Hepatocyte (in vitro differentiated cells): Measurements from ENCODE around the gene RBM33. TPM values are rescaled to one million over a fixed set of nuclear protein-coding genes. Genes with fewer than 3 reads are reported as not detected.

Experiments used
- DNase-seq: peaks from one replicate; pipeline ENCODE4 v3.0.0-alpha.2; 2016; ENCODE audit warnings: low spot score
- H2AFZ ChIP-seq: fragments of 200-600 bp; sonication (generic); 2 replicates; pipeline ENCODE4 v1.6.0; 2016; ENCODE audit warnings: antibody characterized with exemption, mild to moderate bottlenecking
- H3K27ac ChIP-seq: fragments of 200-600 bp; sonication (generic); 2 replicates; pipeline ENCODE4 v1.5.1; 2016; ENCODE audit warnings: mild to moderate bottlenecking
- H3K27me3 ChIP-seq: fragments of 200-600 bp; sonication (generic); 2 replicates; pipeline ENCODE4 v1.6.1; 2016
- H3K36me3 ChIP-seq: fragments of 200-600 bp; sonication (generic); replicated peaks from 2 replicates; pipeline ENCODE4 v1.5.1; 2016; ENCODE audit warnings: low read depth; ENCODE audit not compliant: insufficient read depth
- H3K4me1 ChIP-seq: fragments of 200-600 bp; sonication (generic); 2 replicates; pipeline ENCODE4 v1.5.1; 2016; ENCODE audit warnings: mild to moderate bottlenecking, moderate library complexity; ENCODE audit not compliant: insufficient read depth
- H3K4me2 ChIP-seq: fragments of 200-600 bp; sonication (generic); 2 replicates; pipeline ENCODE4 v1.6.0; 2016
- H3K4me3 ChIP-seq: fragments of 200-600 bp; sonication (generic); 2 replicates; pipeline ENCODE4 v1.5.1; 2016; ENCODE audit warnings: mild to moderate bottlenecking
- H3K79me2 ChIP-seq: fragments of 200-600 bp; sonication (generic); 2 replicates; pipeline ENCODE4 v1.6.0; 2017; ENCODE audit warnings: mild to moderate bottlenecking
- H3K9me2 ChIP-seq: fragments of 200-600 bp; sonication (generic); replicated peaks from 2 replicates; pipeline ENCODE4 v1.6.0; 2017; ENCODE audit warnings: mild to moderate bottlenecking; ENCODE audit not compliant: insufficient read depth
- H3K9me3 ChIP-seq: fragments of 200-600 bp; sonication (generic); 2 replicates; pipeline ENCODE4 v1.5.1; 2016; ENCODE audit warnings: low read depth, mild to moderate bottlenecking
- H4K20me1 ChIP-seq: fragments of 200-600 bp; sonication (generic); 2 replicates; pipeline ENCODE4 v1.6.0; 2016; ENCODE audit warnings: mild to moderate bottlenecking; ENCODE audit not compliant: insufficient read depth, poor library complexity, severe bottlenecking
- CTCF ChIP-seq: fragments of 200-600 bp; sonication (generic); IDR thresholded peaks from 2 replicates; pipeline ENCODE4 v1.5.1; 2016; ENCODE audit warnings: antibody characterized with exemption, mild to moderate bottlenecking; ENCODE audit not compliant: poor library complexity
- EZH2 ChIP-seq: fragments of 200-600 bp; sonication (generic); IDR thresholded peaks from 2 replicates; pipeline ENCODE4 v1.6.1; 2016; ENCODE audit warnings: antibody characterized with exemption, mild to moderate bottlenecking, borderline replicate concordance
- EZH2phosphoT487 ChIP-seq: fragments of 200-600 bp; sonication (generic); IDR thresholded peaks from one replicate; pipeline ENCODE4 v1.6.1; 2018; ENCODE audit warnings: antibody characterized with exemption, mild to moderate bottlenecking, low read depth, moderate library complexity; ENCODE audit not compliant: unreplicated experiment, severe bottlenecking
- WGBS: methylation state at CpG from one replicate; pipeline ENCODE4 v1.1.6; 2016; ENCODE audit warnings: low lambda C conversion rate; ENCODE audit errors: missing lambda C conversion rate; 5-methylcytosine and 5-hydroxymethylcytosine counted together
- polyA plus RNA-seq: library from polyadenylated mRNA; unstranded; fragments of >200 nt; fragmentation: Nextera tagmentation; extraction: Ambion mirVana; gene quantifications from 2 replicates; pipeline ENCODE4 v1.2.1, GENCODE V29; 2016
- total RNA-seq: library from RNA; depleted of rRNA; stranded (reverse); fragments of >200 nt; gene quantifications from 2 replicates; pipeline ENCODE4 v1.2.3, GENCODE V29; 2014

RBM33 gene, protein sequence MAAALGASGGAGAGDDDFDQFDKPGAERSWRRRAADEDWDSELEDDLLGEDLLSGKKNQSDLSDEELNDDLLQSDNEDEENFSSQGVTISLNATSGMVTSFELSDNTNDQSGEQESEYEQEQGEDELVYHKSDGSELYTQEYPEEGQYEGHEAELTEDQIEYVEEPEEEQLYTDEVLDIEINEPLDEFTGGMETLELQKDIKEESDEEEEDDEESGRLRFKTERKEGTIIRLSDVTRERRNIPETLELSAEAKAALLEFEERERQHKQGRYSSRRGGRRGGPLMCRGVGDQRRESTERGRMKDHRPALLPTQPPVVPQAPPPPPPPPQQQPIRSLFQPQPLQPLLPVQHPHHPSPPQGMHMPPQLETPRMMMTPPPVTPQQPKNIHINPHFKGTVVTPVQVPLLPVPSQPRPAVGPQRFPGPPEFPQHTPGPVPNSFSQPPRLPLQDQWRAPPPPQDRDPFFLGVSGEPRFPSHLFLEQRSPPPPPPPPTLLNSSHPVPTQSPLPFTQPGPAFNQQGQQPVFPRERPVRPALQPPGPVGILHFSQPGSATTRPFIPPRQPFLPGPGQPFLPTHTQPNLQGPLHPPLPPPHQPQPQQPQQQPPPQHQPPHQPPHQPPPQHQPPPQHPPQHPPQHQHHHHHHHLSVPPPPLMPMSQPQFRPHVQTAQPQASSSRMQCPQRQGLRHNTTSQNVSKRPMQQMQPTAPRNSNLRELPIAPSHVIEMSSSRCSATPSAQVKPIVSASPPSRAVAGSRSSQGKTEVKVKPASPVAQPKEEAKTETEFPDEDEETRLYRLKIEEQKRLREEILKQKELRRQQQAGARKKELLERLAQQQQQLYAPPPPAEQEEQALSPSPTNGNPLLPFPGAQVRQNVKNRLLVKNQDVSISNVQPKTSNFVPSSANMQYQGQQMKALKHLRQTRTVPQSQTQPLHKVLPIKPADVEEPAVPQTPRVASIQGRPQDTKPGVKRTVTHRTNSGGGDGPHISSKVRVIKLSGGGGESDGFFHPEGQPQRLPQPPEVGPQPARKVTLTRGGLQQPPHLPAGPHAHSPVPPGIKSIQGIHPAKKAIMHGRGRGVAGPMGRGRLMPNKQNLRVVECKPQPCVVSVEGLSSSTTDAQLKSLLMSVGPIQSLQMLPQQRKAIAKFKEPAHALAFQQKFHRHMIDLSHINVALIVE
- total RNA-seq (18.3 and 24.8 TPM in 2 replicates), polyA plus RNA-seq (40.8 and 42.7 TPM in 2 replicates)

GRCh38 chr7:155644178-155644970, at the start of gene RBM33:
TSS of gene RBM33 (plus strand) at chr7:155644661. CDS start at chr7:155644877, 216 bp downstream.
- TF ChIP-seq EZH2: no peak
- no peak for TF ChIP-seq CTCF
- no peak for TF ChIP-seq EZH2phosphoT487
- peak within 1 kb of the TSS; percentile 99 for H3K27ac ChIP-seq
- DNase-seq: peak; percentile 90
- H3K4me1 ChIP-seq: peaks cover 11% of the 10 kb centered on the region
- no peaks in the 10 kb centered on the region for H3K27me3 ChIP-seq
- peak within 1 kb of the TSS; percentile 95 for H2AFZ ChIP-seq
- H3K9me3 ChIP-seq: peaks cover 7% of the 10 kb centered on the region
- peak within 1 kb of the TSS; percentile 89 for H3K4me3 ChIP-seq
- H3K36me3 ChIP-seq: no peaks in the 10 kb centered on the region
- H3K9me2 ChIP-seq: no peaks in the 10 kb centered on the region
- H3K79me2 ChIP-seq: peaks cover 63% of the 10 kb centered on the region
- under 1% methylated on average over 79 of the region's 85 CpGs for WGBS
- peak within 1 kb of the TSS; percentile 78 for H3K4me2 ChIP-seq
- H4K20me1 ChIP-seq: peaks cover 24% of the 10 kb centered on the region

DNA sequence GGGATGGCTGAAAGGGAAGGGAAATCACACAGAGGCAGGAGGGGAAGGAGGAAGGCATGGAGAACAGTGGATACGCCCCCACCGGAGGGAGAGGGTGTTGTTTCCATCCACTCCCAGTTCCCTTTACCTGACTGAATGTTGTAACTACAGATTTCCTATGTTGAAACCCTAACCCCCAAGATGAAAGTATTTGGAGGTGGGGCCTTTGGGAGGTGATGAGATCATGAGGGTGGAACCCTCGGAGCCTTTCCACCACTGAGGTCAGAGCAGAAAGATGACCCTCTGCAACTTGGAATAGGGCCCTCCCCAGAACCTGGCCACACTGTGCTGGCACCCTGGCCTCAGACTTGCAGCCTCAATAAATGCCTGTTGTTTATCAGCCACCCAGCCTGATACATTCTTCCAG, 49.5 kb upstream of the RBM33 start:
- Histone ChIP-seq H3K4me3 (no peak overlapping the region), H3K9me2 (no peaks in the 10 kb centered on the region), H4K20me1 (no peaks in the 10 kb centered on the region), H3K36me3 (no peaks in the 10 kb centered on the region), H3K27me3 (no peaks in the 10 kb centered on the region), H3K79me2 (no peaks in the 10 kb centered on the region), H3K4me2 (no peak overlapping the region), H3K27ac (no peak overlapping the region), H3K9me3 (no peaks in the 10 kb centered on the region), H3K4me1 (peaks cover 7% of the 10 kb centered on the region), H2AFZ (no peak overlapping the region)
- 50% methylated on average over 3 of the region's 3 CpGs for WGBS
- no peak for TF ChIP-seq EZH2phosphoT487
- TF ChIP-seq EZH2: no peak
- no peak for TF ChIP-seq CTCF
- peak; percentile 47 for DNase-seq

DNA sequence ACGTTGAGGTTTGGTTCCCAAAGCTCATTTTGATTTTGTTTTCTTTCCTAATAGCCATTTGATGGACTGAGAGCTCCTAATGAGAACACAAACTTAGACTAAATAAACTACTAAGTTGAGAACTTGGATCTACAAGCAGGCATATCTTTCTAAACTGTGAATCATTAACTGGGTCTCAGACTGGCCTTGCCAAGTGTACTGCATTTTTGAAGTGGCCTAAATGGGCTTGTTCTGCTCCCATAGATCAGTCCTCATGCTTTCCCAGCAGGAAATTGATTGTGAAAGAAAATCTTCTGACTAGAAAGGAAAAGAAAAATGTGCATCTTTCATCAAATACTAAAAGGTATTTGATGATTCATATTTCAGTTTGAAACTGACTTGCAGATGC, 46.7 kb upstream of the RBM33 start:
- H2AFZ ChIP-seq: no peak overlapping the region
- H3K36me3 ChIP-seq: no peaks in the 10 kb centered on the region
- no peaks in the 10 kb centered on the region for H4K20me1 ChIP-seq
- H3K9me2 ChIP-seq: no peaks in the 10 kb centered on the region
- peaks cover 4% of the 10 kb centered on the region for H3K4me1 ChIP-seq
- no peak for DNase-seq
- no peaks in the 10 kb centered on the region for H3K9me3 ChIP-seq
- TF ChIP-seq CTCF (no peak), EZH2 (no peak), EZH2phosphoT487 (no peak)
- H3K4me3 ChIP-seq: no peak overlapping the region
- peaks cover 4% of the 10 kb centered on the region for H3K27me3 ChIP-seq
- no peaks in the 10 kb centered on the region for H3K79me2 ChIP-seq
- H3K27ac ChIP-seq: no peak overlapping the region
- 59% methylated on average over 1 of the region's 1 CpG for WGBS
- peak overlapping the region; percentile 60 for H3K4me2 ChIP-seq
